HCT116 (cell line): Measurements from ENCODE around the gene CEP162. TPM values are rescaled to one million over a fixed set of nuclear protein-coding genes. Genes with fewer than 3 reads are reported as not detected.

Experiments used
- ATAC-seq: fragments of 200-7000 bp; cut with Tn5 transposase; 2 replicates; pipeline ENCODE4 v1.9.1; 2020; ENCODE audit warnings: mild to moderate bottlenecking, moderate library complexity
- BruUV-seq: library from RNA; stranded (reverse); fragments of 400-500 nt; replicated peaks from 2 replicates; lab custom pipeline; 2021; lab: Mats Ljungman, UMichigan
- CTCF ChIA-PET: fragments of 300-600 bp; sonication (Branson Sonifier 250); formaldehyde crosslinking; loops from one replicate; lab custom pipeline; 2021; ENCODE audit warnings: antibody characterized with exemption; lab: Charles Lee
- POLR2A ChIA-PET: fragments of 300-600, 350-600 bp; sonication (Branson Sonifier 250); formaldehyde crosslinking; loops from one replicate; lab custom pipeline; 2021; ENCODE audit warnings: antibody characterized with exemption; lab: Charles Lee
- RAD21 ChIA-PET, 2 experiments: fragments of 300-600 bp; sonication (Branson Sonifier 250); formaldehyde crosslinking; loops; one replicate each; lab custom pipeline; 2023; ENCODE audit warnings: low total read pairs in 2 of 2; ENCODE audit not compliant: uncharacterized antibody in 2 of 2, unreplicated experiment in 2 of 2, low non-redundant PET in 1 of 2; lab: Charles Lee
- DNase-seq: peaks from one replicate; pipeline ENCODE4 v3.0.0-alpha.2; 2010; ENCODE audit warnings: low read depth, low spot score
- H2AFZ ChIP-seq: fragments of 200-600 bp; shearing (Covaris generic), sonication (generic); 2 replicates; pipeline ENCODE4 v1.6.1; 2017; ENCODE audit warnings: low read depth, mixed run types, mixed read lengths, antibody characterized with exemption, low read length; ENCODE audit not compliant: poor library complexity, severe bottlenecking
- H3K27ac ChIP-seq: 2 replicates; pipeline ENCODE4 v1.5.1; 2012; ENCODE audit warnings: low read depth, low read length
- H3K27me3 ChIP-seq: fragments of 200-600 bp; sonication (generic); 2 replicates; pipeline ENCODE4 v1.6.1; 2016; ENCODE audit warnings: mixed run types, low read length, mixed read lengths; ENCODE audit not compliant: insufficient read depth
- H3K36me3 ChIP-seq, 2 experiments: fragments of 200-500 bp in 1 of 2; fragments of 200-600 bp in 1 of 2; sonication (Bioruptor generic) in 1 of 2; sonication (generic) in 1 of 2; 2 replicates each; pipeline versions ENCODE4 v1.5.1 to v1.6.1; 2014 to 2016; ENCODE audit warnings: low read length in 2 of 2, inconsistent platforms in 1 of 2, mixed read lengths in 1 of 2, mixed run types in 1 of 2; ENCODE audit not compliant: insufficient read depth in 2 of 2, control insufficient read depth in 1 of 2
- H3K4me1 ChIP-seq, 2 experiments: fragments of 200-600 bp in 1 of 2; sonication (generic) in 1 of 2; 2 replicates each; pipeline versions ENCODE4 v1.5.1 to v1.6.1; 2012 to 2017; ENCODE audit warnings: low read length in 2 of 2, inconsistent platforms in 1 of 2, mild to moderate bottlenecking in 1 of 2, mixed read lengths in 1 of 2, mixed run types in 1 of 2, moderate library complexity in 1 of 2; ENCODE audit not compliant: insufficient read depth in 2 of 2, control insufficient read depth in 1 of 2
- H3K4me2 ChIP-seq: fragments of 200-600 bp; sonication (generic); 2 replicates; pipeline ENCODE4 v1.6.1; 2017; ENCODE audit warnings: mixed run types, low read length, mixed read lengths
- H3K4me3 ChIP-seq, 2 experiments: fragments of 200-600 bp in 1 of 2; sonication (generic) in 1 of 2; replicated peaks in 1 of 2; 2 replicates each; pipeline ENCODE4 v1.5.1; 2011 to 2016; ENCODE audit warnings: low read length in 2 of 2, control low read depth in 1 of 2, low read depth in 1 of 2, mild to moderate bottlenecking in 1 of 2, mixed read lengths in 1 of 2, mixed run types in 1 of 2
- H3K79me2 ChIP-seq: fragments of 200-600 bp; sonication (generic); 2 replicates; pipeline ENCODE4 v1.6.1; 2017; ENCODE audit warnings: mild to moderate bottlenecking, mixed run types, low read length, moderate library complexity, mixed read lengths; ENCODE audit not compliant: insufficient read depth
- H3K9ac ChIP-seq: fragments of 200-600 bp; sonication (generic); 2 replicates; pipeline ENCODE4 v1.6.1; 2016; ENCODE audit warnings: low read length, mixed read lengths
- H3K9me2 ChIP-seq: fragments of 200-600 bp; sonication (generic), shearing (Covaris generic); 2 replicates; pipeline ENCODE4 v1.6.1; 2017; ENCODE audit warnings: mixed run types, mild to moderate bottlenecking, moderate library complexity; ENCODE audit not compliant: insufficient read depth
- H3K9me3 ChIP-seq, 2 experiments: fragments of 200-500 bp in 1 of 2; fragments of 200-600 bp in 1 of 2; sonication (Bioruptor generic) in 1 of 2; sonication (generic) in 1 of 2; 2 replicates each; pipeline ENCODE4 v1.6.1; 2014 to 2017; ENCODE audit warnings: low read length in 2 of 2, mixed read lengths in 2 of 2, inconsistent platforms in 1 of 2, low read depth in 1 of 2, mild to moderate bottlenecking in 1 of 2, mixed run types in 1 of 2, moderate library complexity in 1 of 2; ENCODE audit not compliant: control insufficient read depth in 1 of 2, insufficient read depth in 1 of 2
- H4K20me1 ChIP-seq: fragments of 200-600 bp; sonication (generic), shearing (Covaris generic); 2 replicates; pipeline ENCODE4 v1.6.1; 2017; ENCODE audit warnings: mixed run types, mild to moderate bottlenecking, moderate library complexity; ENCODE audit not compliant: insufficient read depth
- EGR1 ChIP-seq: IDR thresholded peaks from 2 replicates; pipeline ENCODE4 v1.6.1; 2012; ENCODE audit warnings: low read depth
- ELF1 ChIP-seq: IDR thresholded peaks from 2 replicates; pipeline ENCODE4 v1.6.1; 2012; ENCODE audit warnings: low read depth, borderline replicate concordance
- EZH2 ChIP-seq: fragments of 200-600 bp; sonication (generic); IDR thresholded peaks from 2 replicates; pipeline ENCODE4 v1.6.1; 2017; ENCODE audit warnings: antibody characterized with exemption, mixed run types
- POLR2AphosphoS5 ChIP-seq: IDR thresholded peaks from 2 replicates; pipeline ENCODE4 v1.6.1; 2011; ENCODE audit warnings: mild to moderate bottlenecking, low read depth, low read length, moderate library complexity
- REST ChIP-seq: IDR thresholded peaks from 2 replicates; pipeline ENCODE4 v1.6.1; 2012; ENCODE audit warnings: low read depth
- SRF ChIP-seq: IDR thresholded peaks from 2 replicates; pipeline ENCODE4 v1.6.1; 2012; ENCODE audit warnings: low read depth
- YY1 ChIP-seq: IDR thresholded peaks from 2 replicates; pipeline ENCODE4 v1.6.1; 2011; ENCODE audit warnings: low read length, low read depth, moderate library complexity, mild to moderate bottlenecking; ENCODE audit not compliant: insufficient replicate concordance; ENCODE audit errors: extremely low read depth
- intact Hi-C: fragments of 100-400 bp; cut with micrococcal nuclease; formaldehyde crosslinking; loops from 2 replicates; pipeline ENCODE4 v1.10.0; 2022
- total RNA-seq: library from RNA; stranded (reverse); gene quantifications from one replicate; pipeline ENCODE4 v1.2.1, GENCODE V29; 2021; ENCODE audit not compliant: unreplicated experiment

The CEP162 gene
- total RNA-seq, 1 experiment from 2014 or later, result 5.5 TPM

DNA sequence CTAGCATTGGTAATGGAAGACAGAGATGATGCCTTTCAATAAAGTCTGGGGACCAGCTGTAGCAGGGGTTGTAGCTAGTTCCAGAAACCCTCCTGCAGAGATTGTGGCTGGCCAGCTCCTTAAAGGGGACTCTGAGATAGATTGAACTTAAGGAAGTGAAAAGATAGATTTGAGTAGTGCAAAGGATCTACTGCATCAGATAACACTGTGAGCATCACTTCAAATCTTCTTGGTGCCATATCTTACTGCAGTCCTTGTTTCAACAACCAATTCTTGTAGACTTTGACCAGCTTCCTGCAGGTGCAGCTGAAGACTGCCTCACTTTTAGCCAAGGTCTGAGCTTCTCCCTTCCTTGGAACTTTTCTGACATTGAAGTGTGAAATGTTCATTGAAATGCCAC lies 14.8 kb upstream of the CEP162 start (continued):
- TF ChIP-seq REST, result no peak
- no peak for TF ChIP-seq YY1
- TF ChIP-seq POLR2AphosphoS5, result no peak
- no peak for TF ChIP-seq EGR1
- TF ChIP-seq ELF1, result no peak

GRCh38 chr6:84228198-84228543 lies 728 bp upstream of the CEP162 start:
- no peak overlapping the region for H3K9ac ChIP-seq
- no TSS peak for BruUV-seq

More at GRCh38 chr6:84228198-84228543, 728 bp upstream of the CEP162 start:
- CTCF ChIA-PET, result interaction anchor here (1.0 to 1.6 kb wide), 6 partner anchors 9 to 1095 kb away, joined by 3 to 9 read pairs (median 4); no protein-coding TSS in a partner anchor
- intact Hi-C loops, result loop anchor here (2.0 to 5.0 kb wide), 2 partner anchors 739 to 1094 kb away; no protein-coding TSS in a partner anchor
- H3K79me2 ChIP-seq, result no peaks in the 10 kb centered on the region
- H3K4me2 ChIP-seq, result peak overlapping the region; percentile 99
- RAD21 ChIA-PET, result interaction anchor here in 1 of 2 experiments (1.0 kb wide), 1 partner anchor 613 kb away, joined by 3 read pairs; no protein-coding TSS in a partner anchor
- no peaks in the 10 kb centered on the region for H3K36me3 ChIP-seq
- POLR2A ChIA-PET, result no interaction called here
- peaks cover 5% of the 10 kb centered on the region for H3K27me3 ChIP-seq
- H3K4me1 ChIP-seq, result peaks cover 3 to 22% of the 10 kb centered on the region in 2 experiments; a peak in 2 of 4 replicates
- no peaks in the 10 kb centered on the region for H4K20me1 ChIP-seq
- H3K9me2 ChIP-seq, result no peaks in the 10 kb centered on the region
- H3K4me3 ChIP-seq, result peak overlapping the region; percentile 76 to 84
- H3K27ac ChIP-seq, result no peak overlapping the region
- no peaks in the 10 kb centered on the region for H3K9me3 ChIP-seq
- DNase-seq (no peak), ATAC-seq (peak; percentile 10)
- peak overlapping the region; percentile 89 for H2AFZ ChIP-seq
- TF ChIP-seq SRF (no peak), EZH2 (no peak)
